K562 (cell line): ENCODE data around the gene KRTAP1-5. TPM values are rescaled to one million over a fixed set of nuclear protein-coding genes. Genes with fewer than 3 reads are reported as not detected.

Experiments used
- ATAC-seq: fragments of 200-7000 bp; cut with Tn5 transposase; 3 replicates; pipeline ENCODE4 v1.9.1; 2020; ENCODE audit warnings: moderate library complexity
- BruUV-seq: library from RNA; stranded (reverse); fragments of 400-500 nt; replicated peaks from 2 replicates; lab custom pipeline; 2021; lab: Mats Ljungman, UMichigan
- CTCF ChIA-PET: fragments of 300-600 bp; formaldehyde crosslinking; extraction: SDS; loops from one replicate; lab custom pipeline; 2021; ENCODE audit warnings: low intra/inter-chr PET ratio; lab: Yijun Ruan, JAX
- POLR2A ChIA-PET: fragments of 300-600, 350-650 bp; sonication (Branson Sonifier 250); formaldehyde crosslinking; extraction: SDS; loops from one replicate; lab custom pipeline; 2021; ENCODE audit warnings: antibody characterized with exemption, inconsistent platforms; lab: Yijun Ruan, JAX
- DNase-seq, 4 experiments: peaks; one replicate each; pipeline versions ENCODE4 v3.0.0 to v3.0.0-alpha.2; 2011 to 2018; ENCODE audit warnings: low spot score in 3 of 4, mixed read lengths in 3 of 4; ENCODE audit errors: extremely low read depth in 1 of 4
- FAIRE-seq: peaks from 2 replicates; lab custom pipeline; 2011; peaks lifted over from hg19 to GRCh38; lab: Jason Lieb, UNC
- H2AFZ ChIP-seq: 2 replicates; pipeline ENCODE4 v1.6.0; 2011; ENCODE audit warnings: low read depth, low read length, control low read depth, inconsistent platforms
- H3K27ac ChIP-seq: fragments of 200-600 bp; 3 replicates; pipeline ENCODE4 v1.8.0; 2011; ENCODE audit warnings: low read depth, mild to moderate bottlenecking, control low read depth, inconsistent platforms, low read length, moderate library complexity, mixed read lengths; ENCODE audit errors: extremely low read depth
- H3K27me3 ChIP-seq, 2 experiments: fragments of 300-600 bp in 1 of 2; 2 replicates in 1 of 2; 3 replicates in 1 of 2; pipeline versions ENCODE4 v1.6.0 to v1.8.0; 2011; ENCODE audit warnings: inconsistent platforms in 2 of 2, low read length in 2 of 2, mild to moderate bottlenecking in 1 of 2, mixed read lengths in 1 of 2, moderate library complexity in 1 of 2; ENCODE audit not compliant: control insufficient read depth in 2 of 2, insufficient read depth in 2 of 2
- H3K36me3 ChIP-seq: fragments of 300-600 bp; 3 replicates; pipeline ENCODE4 v1.8.0; 2011; ENCODE audit warnings: mild to moderate bottlenecking, low read length, inconsistent platforms; ENCODE audit not compliant: control insufficient read depth, insufficient read depth
- H3K4me1 ChIP-seq, 2 experiments: fragments of 200-600 bp in 1 of 2; replicated peaks in 1 of 2; 2 replicates in 1 of 2; 3 replicates in 1 of 2; pipeline versions ENCODE4 v1.5.1 to v1.8.0; 2011; ENCODE audit warnings: inconsistent platforms in 2 of 2, low read length in 2 of 2, mild to moderate bottlenecking in 1 of 2, mixed read lengths in 1 of 2, moderate library complexity in 1 of 2; ENCODE audit not compliant: control insufficient read depth in 2 of 2, insufficient read depth in 2 of 2
- H3K4me2 ChIP-seq: 2 replicates; pipeline ENCODE4 v1.6.1; 2011; ENCODE audit warnings: low read length, control low read depth, inconsistent platforms, mixed read lengths; ENCODE audit not compliant: insufficient read depth
- H3K4me3 ChIP-seq: fragments of 200-600 bp; sonication (generic), shearing (Covaris generic); 2 replicates; pipeline ENCODE4 v1.5.1; 2016; ENCODE audit warnings: control low read depth, inconsistent platforms
- H3K79me2 ChIP-seq: fragments of 200-600 bp; 3 replicates; pipeline ENCODE4 v1.8.0; 2011; ENCODE audit warnings: low read length, inconsistent platforms; ENCODE audit not compliant: control insufficient read depth, insufficient read depth
- H3K9ac ChIP-seq, 2 experiments: 2 replicates each; pipeline versions ENCODE4 v1.6.0 to v1.6.1; 2011; ENCODE audit warnings: low read depth in 2 of 2, low read length in 2 of 2, control low read depth in 1 of 2, inconsistent platforms in 1 of 2, mild to moderate bottlenecking in 1 of 2, mixed read lengths in 1 of 2; ENCODE audit not compliant: insufficient read depth in 1 of 2
- H3K9me1 ChIP-seq: one replicate; pipeline ENCODE4 v1.6.0; 2011; ENCODE audit warnings: inconsistent platforms, mild to moderate bottlenecking, low read length, moderate library complexity; ENCODE audit not compliant: control insufficient read depth, insufficient read depth
- H3K9me3 ChIP-seq: replicated peaks from 2 replicates; pipeline ENCODE4 v1.5.1; 2011; ENCODE audit warnings: low read depth, low read length, inconsistent platforms; ENCODE audit not compliant: control insufficient read depth, insufficient read depth
- H4K20me1 ChIP-seq: replicated peaks from 2 replicates; pipeline ENCODE4 v1.6.1; 2011; ENCODE audit warnings: low read length, inconsistent platforms, mixed read lengths; ENCODE audit not compliant: control insufficient read depth, insufficient read depth
- EHMT2 ChIP-seq: fragments of 450-650 bp; IDR thresholded peaks from 2 replicates; pipeline ENCODE4 v1.6.1; 2018; ENCODE audit warnings: antibody characterized with exemption
- JUN ChIP-seq, 2 experiments: sonication (generic) in 1 of 2; formaldehyde crosslinking in 1 of 2; IDR thresholded peaks; 2 replicates each; pipeline versions ENCODE4 v1.6.1 to v1.8.0; 2012 to 2022; ENCODE audit warnings: borderline replicate concordance in 2 of 2, mild to moderate bottlenecking in 2 of 2, improper control_type of control experiment in 1 of 2, low read depth in 1 of 2, low read length in 1 of 2, missing genetic modification reagents in 1 of 2
- RBM14 ChIP-seq: fragments of 200-400 bp; formaldehyde crosslinking; IDR thresholded peaks from 2 replicates; pipeline ENCODE4 v1.6.1; 2018; ENCODE audit warnings: low read depth, mild to moderate bottlenecking, low read length, moderate library complexity, borderline replicate concordance; ENCODE audit not compliant: insufficient read depth
- ZNF589 ChIP-seq: fragments of 200-800 bp; sonication (Bioruptor generic); IDR thresholded peaks from 2 replicates; pipeline ENCODE4 v1.6.1; 2016; ENCODE audit warnings: low read depth, missing genetic modification characterization, missing compliant biosample characterization
- ZNF785 ChIP-seq: fragments of 250-450 bp; sonication (Bioruptor Pico); IDR thresholded peaks from 2 replicates; pipeline ENCODE4 v1.4.0; 2020; ENCODE audit warnings: mild to moderate bottlenecking
- WGBS: fragments of 100-300 bp; shearing (Covaris generic); methylation state at CpG from one replicate; pipeline ENCODE4 v1.1.6; 2016; ENCODE audit warnings: low coverage, mixed read lengths; ENCODE audit not compliant: insufficient coverage; ENCODE audit errors: missing lambda C conversion rate; 5-methylcytosine and 5-hydroxymethylcytosine counted together
- in situ Hi-C: fragments of 300-500 bp; cut with MboI; formaldehyde crosslinking; loops from 4 replicates; pipeline ENCODE4 v1.15.0; 2018; ENCODE audit warnings: inconsistent platforms, mixed read lengths
- intact Hi-C: fragments of 100-400 bp; cut with micrococcal nuclease; formaldehyde crosslinking; loops from 2 replicates; pipeline ENCODE4 v1.14.2; 2022
- polyA plus RNA-seq, 8 experiments: library from polyadenylated mRNA; depleted of rRNA in 4 of 8; stranded (reverse) in 5 of 8; unstranded in 3 of 8; fragments of >200 nt; fragmentation: Nextera tagmentation in 2 of 8; fragmentation: Illumina TruSeq in 1 of 8; extraction: Ambion mirVana in 2 of 8; extraction: Trizol in 1 of 8; gene quantifications; 2 replicates each; pipeline versions ENCODE4 v1.2.1 to v1.2.3, GENCODE V29; 2011 to 2014; ENCODE audit warnings: inconsistent platforms in 1 of 8, missing spikeins in 1 of 8
- total RNA-seq, 7 experiments: library from RNA; depleted of rRNA in 6 of 7; stranded (reverse); fragments of >200 nt in 6 of 7; fragmentation: Illumina TruSeq in 2 of 7; extraction: Trizol in 2 of 7; gene quantifications; 2 replicates each; pipeline versions ENCODE4 v1.2.1 to v1.2.3, GENCODE V29; 2011 to 2021; ENCODE audit warnings: low replicate concordance in 1 of 7

KRTAP1-5 gene
- total and polyA plus RNA-seq, 9 of the 15 experiments (the other 6 are each of a cell fraction or from before 2014, with no cell fraction given): not detected

DNA sequence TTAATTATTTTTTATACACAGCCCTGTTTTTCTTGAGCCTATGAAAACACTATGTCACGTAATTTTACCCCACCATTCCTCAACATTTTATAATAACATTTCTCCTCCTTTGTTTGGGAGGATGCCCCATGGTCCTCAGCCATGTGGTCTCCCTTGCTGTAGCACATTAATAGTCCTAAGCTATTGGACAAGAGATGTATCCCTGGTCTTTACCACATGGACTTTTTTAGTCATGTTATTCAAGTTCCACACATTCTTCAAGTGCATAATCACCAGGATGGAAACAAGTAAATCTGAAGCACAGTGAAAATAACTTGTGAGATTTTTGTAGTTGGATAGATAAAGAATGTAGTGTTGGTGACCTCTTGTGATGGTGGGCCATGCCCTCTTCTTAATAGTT is 35.0 kb upstream of the KRTAP1-5 start:
- Histone ChIP-seq H3K9me3 (no peaks in the 10 kb centered on the region), H3K9ac (no peak overlapping the region), H3K9me1 (no peaks in the 10 kb centered on the region), H3K4me3 (no peak overlapping the region), H3K36me3 (no peaks in the 10 kb centered on the region), H3K27ac (no peak overlapping the region), H2AFZ (no peak overlapping the region)
- CTCF ChIA-PET: no interaction called here
- intact Hi-C loops: no loop called here
- in situ Hi-C loops: no loop called here
- no peak for FAIRE-seq
- WGBS: 0% methylated on average over 1 of the region's 1 CpG
- no peak for TF ChIP-seq ZNF785
- TF ChIP-seq EHMT2: no peak
- TF ChIP-seq ZNF589 (CRISPR knock-in tag): no peak
- TF ChIP-seq RBM14: no peak
- no peak for TF ChIP-seq JUN (IDR thresholded peaks at IDR 0.05; ENCODE audit: borderline replicate concordance, low read depth, low read length)
- TF ChIP-seq JUN (CRISPR knock-in tag; IDR thresholded peaks at IDR 0.05; ENCODE audit: borderline replicate concordance): no peak
- TF ChIP-seq, all 486 proteins: peak for 0
- DNase-seq (no peak), ATAC-seq (no peak)
- POLR2A ChIA-PET: interaction anchor here (0.7 kb wide), 1 partner anchor 592 kb away, joined by 3 read pairs; no protein-coding TSS in a partner anchor
- H3K79me2 ChIP-seq: no peaks in the 10 kb centered on the region
- H4K20me1 ChIP-seq: no peaks in the 10 kb centered on the region; the same call in 1 of the 2 replicates
- no TSS peak for BruUV-seq
- H3K4me2 ChIP-seq: no peak overlapping the region
- peaks cover 0 to 5% of the 10 kb centered on the region in 2 experiments; a peak in 2 of 5 replicates for H3K4me1 ChIP-seq
- peaks cover 0 to 4% of the 10 kb centered on the region in 2 experiments; a peak in 3 of 5 replicates for H3K27me3 ChIP-seq
